ENCODE results near the gene MOB1A.
A peak's percentile ranks its signal among the peaks of the same experiment; 100 is the strongest.
"Not testable (repeated sequence)": the region's sequence is repeated elsewhere in the genome, so short reads cannot be mapped to it uniquely, and the experiment has no call there.

MOB1A gene

DNA sequence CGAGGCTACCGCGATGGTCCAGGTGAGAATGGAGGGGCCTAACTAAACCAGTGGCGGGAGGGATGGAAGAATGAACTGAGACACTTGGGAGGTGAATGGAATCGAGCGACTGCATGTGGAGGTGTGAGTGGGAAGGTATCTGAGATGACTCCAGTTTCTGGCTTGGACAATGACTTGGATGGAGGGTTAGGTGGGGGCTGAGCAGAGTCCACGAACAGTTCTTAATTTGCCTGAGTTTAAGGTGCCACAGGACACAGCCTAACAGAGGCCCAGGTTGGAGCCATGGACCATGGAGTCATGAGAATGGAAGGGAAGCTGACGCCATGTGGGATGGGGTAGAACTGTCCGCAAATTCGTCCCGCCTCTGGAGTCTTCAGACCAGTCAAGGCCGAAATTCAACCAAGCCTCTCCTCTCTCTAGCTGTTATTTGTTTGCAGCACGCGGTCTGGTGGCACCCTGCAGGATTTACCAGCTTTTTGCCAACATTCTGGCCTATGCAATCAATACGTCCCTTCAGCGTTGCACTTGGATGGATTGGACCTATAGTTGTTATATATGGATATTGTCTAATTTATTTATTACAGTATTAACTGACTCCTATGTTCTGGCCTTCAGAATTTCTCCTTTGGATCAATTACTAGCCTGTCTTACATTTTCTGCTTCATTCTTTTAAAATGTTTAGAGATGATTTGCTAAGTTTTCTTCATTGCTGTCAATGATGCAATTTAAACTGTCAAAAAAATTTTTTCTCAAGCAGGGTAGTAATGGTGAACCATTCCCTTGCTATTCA, 30.0 kb downstream of the MOB1A start:
- DNase-seq, result no peak

DNA sequence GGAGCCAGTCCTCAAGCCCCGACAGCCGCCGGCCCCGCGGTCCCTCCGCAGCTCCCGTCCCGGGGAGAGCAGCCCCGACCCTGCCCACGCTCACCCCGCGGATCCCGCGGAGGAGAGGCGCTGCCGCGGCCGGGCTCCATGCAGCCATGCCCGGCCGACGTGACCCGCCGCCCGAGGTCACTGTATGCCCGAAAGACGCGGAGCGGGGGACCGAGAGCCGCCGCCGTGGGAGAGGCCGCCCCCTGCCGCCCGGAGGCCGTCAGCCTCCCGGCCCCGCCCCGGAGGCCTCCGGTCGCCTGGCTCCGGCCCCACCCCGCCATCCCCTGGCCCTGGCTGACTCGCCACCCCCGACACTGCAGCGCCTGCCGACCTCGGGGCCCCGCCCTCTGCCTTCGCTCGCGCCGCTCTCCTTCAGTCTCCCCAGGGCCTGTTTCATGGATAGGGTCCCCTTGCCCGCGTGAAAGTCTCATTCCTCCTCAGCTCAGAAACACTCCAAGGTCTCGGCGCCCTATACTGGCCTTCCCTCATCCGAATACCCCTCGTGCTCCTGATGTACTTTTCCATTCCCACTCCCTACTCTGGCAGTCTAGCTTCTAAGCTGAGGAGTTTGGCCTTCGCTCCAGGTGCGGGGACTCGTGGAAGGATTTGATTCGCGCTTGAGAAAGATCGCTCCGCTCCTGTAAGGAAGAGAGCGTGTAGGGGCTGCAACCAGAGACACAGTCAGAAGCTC, 30.8 kb downstream of the MOB1A start, which contains the start of gene BOLA3:
BOLA3 (minus strand) TSS at position 186 of the 730 bp plus-strand sequence; CDS start at position 148, 38 bp downstream.
- peak; percentile 73 for DNase-seq

DNA sequence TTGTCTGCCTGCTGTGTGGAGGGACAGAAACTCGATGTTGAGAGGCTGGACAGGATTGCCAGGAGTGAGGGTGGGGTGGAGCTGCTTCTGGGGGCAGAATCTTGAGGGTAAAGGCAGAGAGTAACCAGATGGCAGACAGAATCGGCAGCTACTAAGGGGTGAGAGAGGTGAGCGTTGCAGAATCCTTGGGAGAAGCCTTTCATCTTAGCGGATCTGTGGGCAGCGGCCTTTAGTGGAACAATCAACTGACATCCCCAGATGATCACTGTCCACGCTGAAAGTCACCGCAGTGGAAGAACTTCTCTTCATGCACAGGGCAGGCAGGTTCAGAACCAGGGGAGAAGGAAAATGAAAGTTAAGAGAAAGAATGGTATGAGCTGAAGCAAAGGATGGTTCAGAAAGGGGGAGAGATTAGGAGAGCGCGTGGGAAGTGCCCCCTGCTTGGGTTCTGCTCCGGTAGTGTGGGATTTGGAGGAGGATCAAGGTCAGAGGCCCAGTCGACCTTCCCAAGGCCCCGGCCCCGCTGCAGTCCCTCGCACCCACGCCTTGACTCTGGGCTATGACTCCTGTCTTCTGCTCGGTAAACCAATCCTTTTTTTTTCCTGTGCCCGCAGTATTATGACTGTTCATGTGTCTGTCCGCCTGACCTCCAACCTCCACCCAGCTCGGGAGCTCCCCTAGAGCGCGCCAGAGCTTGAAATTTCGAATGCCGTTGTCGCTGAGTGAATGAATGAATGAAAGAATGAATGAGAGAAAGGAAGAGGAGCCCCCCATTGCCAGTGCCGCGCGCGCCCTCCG, 31.6 kb downstream of the MOB1A start:
- DNase-seq, result no peak

DNA sequence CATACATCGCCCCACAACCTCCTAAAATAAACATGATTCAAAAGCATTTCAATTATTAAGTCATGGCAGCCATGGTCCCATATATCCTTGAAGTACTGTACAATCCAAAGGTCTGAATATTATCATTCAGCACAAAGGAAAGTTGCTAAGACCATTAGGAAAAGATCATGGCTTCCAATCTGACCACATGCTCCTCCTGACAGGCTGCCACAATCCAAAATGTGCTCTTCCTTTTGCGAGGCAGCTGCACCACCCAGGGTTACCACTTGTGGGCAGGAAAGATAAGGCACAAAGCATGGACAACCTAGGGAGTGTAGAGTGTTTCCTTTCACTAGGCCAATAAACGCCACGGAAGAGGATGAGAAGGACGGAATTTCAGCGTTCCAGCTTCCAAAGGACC, 36.3 kb downstream of the MOB1A start:
- no peak for DNase-seq

DNA sequence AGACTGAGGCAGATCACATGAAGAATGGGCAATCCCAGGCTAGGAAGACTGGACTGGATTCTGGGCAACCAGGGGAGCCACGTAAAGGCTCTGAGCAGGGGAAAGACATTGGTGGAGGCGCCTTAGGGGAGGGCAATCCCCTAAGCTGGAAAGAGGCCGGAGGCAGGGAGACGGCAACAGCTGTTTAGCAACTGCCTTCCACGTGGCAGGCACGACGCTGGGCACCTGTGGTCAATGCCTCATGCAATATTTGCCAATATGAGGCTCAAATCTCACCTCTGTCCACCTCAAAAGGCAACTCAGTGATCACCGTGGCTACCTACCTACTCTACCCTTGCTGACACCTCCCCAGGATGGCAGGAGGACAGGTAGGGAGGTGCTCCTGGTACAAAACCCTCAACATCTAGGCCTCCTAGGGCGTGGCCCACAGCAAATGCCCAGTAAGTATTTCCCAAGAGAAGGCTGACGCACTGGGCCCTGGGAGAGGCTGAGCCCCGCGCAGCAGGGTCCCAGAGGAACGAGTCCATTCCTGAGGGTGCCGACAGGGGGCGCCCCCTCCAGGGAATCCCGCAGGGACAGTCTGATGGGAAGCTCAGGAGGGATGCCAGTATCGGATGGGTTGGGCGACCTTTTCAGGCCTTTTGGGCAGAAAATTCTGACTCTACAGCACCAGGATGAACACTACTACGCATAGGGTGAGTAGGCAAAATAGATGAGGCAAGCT, 39.9 kb downstream of the MOB1A start:
- DNase-seq, result no peak

DNA sequence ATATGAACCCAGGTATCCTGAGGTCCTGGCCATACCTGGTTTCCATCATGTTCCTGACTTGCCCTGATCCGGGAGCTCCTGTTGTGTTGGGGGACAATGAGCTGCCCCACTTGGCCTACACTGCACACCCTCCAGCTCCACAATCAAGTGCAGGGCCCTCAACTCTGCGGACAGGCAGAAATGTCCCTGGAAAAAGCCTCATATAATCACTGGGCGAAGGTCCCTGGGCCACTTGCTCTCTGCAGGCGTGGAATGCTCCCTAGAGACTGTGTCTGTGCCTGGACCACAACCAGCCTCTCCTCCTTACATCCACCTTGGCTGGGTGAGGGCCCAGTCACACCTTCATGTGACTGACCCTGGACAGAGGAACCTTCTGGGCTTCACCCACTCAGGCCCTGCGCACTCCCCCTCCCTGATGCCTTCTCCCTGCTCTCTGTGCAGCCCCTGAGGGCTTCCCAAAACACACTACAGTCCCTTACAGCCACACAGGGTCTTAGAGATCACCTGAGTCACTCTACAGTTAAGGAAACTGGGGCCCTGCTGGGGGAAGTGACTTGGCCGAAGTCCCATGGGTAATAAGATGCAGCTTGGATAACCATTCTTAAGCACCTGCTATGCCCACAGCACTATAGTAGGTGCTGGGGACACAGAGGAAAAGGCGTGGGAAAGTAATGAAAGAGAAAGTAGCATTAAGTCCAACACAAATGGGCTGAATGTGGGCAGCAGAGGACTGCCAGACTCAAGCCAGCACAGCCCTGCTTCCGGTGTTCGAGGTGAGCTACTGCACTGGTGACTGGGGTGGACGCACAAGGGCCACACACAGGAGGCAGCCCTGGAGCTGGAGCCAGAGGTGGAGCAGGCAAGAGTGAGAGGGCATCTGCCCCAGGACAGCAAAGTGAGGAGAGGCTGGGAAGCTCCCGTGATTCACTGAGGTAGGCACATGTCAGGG, 40.8 kb downstream of the MOB1A start:
- no peak for DNase-seq

DNA sequence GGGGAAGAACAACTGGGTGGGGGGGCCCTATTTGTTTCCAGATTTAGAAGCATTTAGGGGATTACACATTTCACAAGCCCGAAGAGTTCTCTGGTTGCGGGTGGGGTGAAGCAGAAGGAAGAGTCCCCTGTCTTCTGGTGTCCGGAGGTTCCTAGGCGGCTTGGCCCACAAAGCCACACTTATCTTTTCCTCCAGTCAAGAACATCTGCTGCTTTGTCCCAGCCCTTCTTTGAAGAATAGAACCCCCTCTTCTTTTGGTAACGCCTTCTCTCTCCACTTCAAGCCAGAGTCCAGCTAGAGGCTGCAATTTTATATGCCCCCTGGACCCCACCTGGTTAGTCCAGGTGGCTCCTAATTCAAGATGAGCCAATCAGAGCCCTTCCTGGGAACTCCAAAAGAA, 46.8 kb downstream of the MOB1A start:
- DNase-seq, result no peak

DNA sequence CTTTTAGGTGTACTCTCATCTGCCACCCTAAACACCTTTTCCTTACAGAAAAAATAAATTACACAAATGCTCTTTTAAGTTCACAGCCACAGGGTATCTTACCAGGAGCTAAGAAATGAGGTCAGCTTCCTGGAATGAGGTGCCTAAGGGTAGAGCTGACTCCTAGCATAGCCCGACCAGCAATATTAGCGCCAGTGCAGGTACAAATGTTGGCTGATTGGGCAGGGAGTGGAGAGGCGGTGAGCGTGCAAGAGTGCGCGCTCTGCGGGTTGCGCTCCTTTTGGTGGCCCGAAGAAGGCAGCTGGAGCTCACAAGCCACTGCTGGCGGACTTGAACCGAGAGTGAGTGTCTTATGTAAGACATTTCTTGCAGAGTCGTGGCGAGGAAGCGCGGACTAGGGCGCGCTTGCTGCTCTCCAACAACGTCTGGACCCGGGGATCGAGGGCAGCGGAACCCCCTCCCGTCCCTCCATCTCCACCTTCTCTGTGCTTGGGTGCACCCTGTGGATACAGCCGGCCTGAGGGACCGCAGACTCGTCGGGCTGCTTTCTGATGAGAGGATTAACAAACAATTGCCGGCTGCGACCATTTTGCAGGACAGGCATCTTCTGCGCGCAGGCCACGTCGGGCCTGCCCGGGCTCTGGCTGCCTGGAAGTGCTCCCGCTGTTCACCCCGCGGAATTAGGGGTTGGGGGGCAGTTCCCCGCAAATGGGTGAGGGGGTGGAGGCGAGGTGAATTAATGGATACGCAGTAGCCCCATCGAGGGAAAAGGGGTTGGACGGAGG, 48.3 kb downstream of the MOB1A start:
- no peak for DNase-seq

DNA sequence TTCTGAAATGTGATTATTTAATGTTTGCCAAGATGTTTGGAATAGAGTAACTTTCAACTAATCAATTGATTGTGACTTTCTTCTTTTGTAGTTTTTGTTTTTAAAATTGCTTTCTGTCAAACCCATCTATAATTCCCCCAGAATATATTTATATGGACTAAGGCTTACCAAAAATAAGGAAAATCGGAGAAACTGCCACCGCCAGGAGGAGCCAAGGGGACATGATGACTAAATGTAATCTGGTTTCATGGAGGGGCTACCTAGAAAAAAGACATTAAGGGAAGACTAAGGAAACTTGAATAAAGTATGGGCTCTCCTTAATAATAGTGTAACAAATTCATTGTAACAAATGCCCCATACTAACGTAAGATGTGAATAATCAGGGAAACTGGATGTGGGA, 50.5 kb downstream of the MOB1A start:
- DNase-seq, result no peak

DNA sequence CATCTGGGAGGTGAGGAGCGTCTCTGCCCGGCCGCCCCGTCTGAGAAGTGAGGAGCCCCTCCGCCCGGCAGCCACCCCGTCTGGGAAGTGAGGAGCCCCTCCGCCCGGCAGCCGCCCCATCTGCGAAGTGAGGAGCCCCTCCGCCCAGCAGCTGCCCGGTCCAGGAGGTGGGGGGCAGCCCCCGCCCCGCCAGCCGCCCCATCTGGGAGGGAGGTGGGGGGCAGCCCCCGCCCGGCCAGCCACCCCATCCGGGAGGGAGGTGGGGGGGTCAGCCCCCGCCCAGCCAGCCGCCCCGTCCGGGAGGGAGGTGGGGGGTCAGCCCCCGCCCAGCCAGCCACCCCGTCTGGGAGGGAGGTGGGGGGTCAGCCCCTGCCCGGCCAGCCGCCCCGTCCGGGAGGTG, 54.7 kb downstream of the MOB1A start:
- not testable (repeated sequence) for DNase-seq

DNA sequence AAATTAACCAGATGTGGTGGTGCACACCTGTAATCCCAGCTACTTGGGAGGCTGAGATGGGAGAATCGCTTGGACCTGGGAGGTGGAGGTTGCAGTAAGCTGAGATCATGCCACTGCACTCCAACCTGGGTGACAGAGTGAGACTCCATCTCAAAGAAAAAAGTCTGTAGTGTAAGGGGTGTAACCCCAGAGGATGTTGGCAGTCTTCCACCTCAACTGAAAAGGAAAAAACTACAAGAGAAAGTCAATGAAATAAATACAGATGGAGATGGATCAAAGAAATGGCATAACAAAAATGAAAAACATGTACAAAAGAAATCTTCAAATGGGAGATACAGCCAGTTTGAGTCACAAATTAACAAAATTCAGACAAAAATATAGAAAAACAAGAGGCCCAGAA, 56.8 kb downstream of the MOB1A start:
- not testable (repeated sequence) for DNase-seq

DNA sequence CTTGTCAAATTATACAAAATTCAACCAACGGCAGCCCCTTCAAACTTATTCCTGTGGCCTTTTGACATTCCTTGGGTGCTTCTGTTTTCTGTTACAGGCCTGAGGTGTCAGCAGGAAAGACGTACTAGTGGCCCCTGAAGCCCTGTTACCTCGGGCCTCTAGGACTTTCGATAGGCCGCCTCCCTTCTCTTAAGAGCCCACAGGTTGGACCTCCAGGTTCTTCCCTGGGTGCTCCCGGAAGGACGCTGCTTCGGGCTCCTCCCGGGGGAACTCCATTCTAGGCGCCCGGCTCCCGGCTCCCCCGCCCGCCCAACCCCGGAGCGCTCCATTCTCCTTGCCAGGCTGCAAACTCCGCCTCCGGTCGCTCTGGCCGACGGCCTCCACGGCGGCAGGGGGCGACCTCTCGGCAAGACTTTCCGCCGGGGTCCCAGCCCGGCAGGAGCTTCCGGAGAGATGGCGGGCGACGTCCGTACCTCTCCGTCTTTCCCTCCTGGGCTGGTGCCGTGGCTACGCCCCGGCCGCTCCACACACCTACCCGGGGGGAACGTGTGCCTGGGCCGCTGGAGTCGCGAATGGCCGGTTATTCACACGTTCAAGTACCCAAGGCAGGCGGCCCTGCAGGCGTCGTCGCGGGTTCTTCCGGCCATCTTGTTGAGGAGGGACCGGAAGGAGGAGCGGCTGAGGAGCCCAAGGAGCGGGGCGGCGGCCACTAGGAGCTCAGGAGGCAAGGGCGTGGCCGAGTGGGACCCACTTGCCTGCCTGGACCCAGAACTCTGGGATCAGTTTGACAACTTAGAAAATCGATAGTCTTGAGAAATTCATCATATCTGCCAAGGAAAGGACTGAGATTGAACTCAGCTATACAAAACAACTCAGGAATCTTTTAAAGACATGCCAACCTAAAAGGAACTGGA, 58.5 kb downstream of the MOB1A start:
- DNase-seq, result peak; percentile 84

DNA sequence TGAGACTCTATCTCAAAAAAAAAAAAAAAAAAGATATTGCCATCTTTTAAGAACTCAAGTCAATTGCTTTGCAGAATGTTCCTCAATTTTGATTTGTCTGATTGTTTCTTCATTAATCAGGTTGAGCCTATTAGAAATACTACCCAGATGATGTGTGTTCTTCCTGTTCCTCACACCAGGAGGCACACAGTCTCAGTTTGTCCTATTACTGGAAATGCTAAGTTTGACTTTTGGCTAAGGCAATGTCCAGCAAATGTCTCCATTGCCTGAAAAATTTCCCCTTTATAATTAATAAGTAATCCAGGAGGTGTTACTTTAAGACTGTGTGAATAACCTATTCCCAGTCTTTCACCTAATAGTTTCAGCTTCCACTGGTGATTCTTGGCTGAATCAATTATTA, 59.3 kb downstream of the MOB1A start:
- DNase-seq, result no peak

DNA sequence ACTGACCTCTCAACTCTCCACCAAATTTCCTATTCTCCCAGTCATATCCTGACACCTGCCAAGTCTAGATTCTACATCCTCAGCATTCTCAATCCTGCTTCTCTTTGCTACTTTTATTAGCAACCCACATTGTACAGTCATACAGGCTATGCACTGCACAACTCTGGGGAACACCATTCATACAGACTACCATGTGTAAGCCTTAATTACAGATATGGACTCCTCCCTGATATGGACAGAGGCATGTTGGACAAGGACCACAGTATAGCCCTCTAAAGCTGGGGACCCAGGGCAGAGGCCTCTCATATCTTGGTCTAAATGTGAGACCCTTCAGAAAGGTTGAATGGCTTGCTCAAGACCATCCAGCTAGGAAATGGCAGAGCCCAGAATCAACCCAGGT, 67.3 kb downstream of the MOB1A start:
- DNase-seq, result no peak

DNA sequence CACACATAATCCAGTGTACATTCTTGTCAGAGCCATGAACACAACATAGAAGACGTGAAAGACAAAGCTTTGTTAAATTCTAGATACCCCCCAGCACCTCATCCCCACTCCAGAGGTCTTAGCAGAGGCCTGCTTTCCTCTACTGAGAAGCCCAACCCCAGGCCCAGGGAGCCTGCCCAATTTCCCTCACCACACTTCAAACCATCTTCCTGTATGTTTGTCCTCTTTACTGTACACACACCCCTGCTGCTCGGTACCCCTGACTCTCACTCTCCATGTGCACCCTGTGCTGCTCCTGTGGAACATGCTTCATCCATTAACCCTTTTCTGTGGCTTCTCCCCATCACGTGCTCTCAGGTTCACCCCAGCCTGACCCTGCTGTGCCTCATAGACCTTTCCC, 68.1 kb downstream of the MOB1A start:
- no peak for DNase-seq

DNA sequence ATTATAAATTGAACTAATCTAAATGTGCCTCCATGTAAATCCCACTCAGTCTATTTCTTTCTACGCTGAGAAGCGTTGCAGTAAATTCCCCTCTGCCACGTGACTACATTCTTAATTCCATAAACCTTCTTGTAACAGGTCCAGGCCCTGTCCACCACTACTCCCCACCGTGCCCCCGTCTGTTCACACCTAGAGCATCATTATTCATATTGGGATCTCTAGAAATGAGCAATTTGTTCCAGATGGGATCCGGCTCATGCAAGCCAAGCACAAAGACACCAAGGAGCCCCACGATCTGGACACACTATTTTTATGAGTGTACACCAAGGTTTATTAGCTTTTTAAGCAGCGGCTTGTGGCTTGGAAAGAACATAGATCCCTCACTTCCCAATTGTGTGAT, 69.1 kb downstream of the MOB1A start:
- DNase-seq, result no peak

DNA sequence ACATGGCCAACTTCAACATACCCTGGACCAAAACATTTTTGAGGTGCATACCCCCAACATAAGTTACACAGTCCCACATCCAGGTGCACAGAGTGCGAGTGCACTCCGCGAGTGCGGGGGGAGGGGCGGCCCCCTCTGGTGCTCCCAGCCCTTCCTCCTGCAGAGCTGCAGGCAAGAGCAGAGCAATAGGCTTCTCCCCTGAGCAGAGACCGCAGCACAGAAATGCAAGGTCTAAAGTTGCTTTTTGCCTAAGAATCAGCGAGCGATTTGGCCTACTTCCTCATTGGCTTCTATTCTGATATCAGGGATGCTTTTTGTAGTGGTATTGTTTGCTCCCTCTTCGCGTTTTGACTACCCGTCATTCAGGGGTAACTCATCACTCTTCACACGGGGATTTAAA, 71.6 kb downstream of the MOB1A start:
- no peak for DNase-seq

DNA sequence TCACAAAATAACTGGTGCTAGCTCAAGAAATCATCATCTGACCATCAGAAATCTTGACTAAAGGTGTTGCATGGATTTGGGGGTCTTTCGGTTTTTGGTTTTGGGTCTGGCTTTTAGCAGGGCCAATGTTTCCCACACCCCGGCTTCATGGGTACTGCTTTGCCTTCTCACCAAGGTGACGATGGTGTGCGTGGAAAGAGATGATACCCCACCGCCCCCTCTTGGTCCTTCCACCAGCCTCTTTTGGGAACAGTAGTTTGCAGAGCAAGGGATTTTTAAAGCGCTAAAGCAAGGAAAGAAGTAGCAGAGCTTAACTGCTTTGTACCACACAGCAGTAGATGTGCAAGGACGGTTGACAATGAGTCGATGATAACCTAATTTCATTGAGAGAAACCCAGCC, 73.3 kb downstream of the MOB1A start:
- no peak for DNase-seq

DNA sequence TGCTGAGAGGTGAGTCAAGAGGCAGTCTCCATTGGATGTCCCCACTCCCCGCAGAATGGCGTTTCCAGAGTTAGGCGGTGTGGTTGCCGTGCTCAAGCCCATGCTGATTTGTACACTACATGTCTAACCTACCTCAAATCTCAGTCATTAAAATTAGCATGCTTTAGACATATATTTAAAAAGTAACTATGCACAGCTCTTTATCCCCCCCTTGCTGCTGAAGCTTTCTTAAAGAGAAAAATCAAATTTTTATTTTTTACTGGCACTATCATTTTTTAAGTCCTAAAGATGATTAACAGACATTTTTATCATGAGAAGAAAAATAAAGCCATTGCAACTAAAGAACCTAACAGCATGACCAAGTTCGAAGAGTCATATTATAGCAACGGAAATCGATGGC, 73.8 kb downstream of the MOB1A start:
- no peak for DNase-seq

DNA sequence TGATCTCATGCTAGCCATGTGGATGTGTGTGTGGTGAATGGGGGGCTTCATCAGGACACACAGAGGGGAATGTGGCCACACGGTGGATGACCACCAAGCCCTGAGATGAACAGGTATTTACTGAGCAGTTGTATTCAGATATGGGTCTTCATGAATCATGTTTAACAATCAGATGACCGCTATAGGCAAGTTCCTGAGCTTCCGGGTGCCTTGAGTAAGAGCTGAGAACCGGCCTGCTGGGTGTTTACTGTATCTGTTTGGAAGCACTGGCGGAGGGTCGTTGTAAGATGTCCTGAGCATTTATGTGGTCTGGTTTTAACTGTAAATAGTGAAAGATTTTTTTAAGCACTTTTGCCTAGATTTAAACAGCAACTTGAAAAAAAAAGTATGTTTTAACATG, 74.9 kb downstream of the MOB1A start:
- no peak for DNase-seq
